ENCODE measurements around the gene CRELD2. TPM values are rescaled to one million over a fixed set of nuclear protein-coding genes. Genes with fewer than 3 reads are reported as not detected.

Gene CRELD2
- polyA plus RNA-seq, 1 donor (not counting 4 experiments of a cell fraction or from before 2014, with no cell fraction given) = 33.5 TPM

GRCh38 chr22:49964136-49965090 lies 46.0 kb downstream of the CRELD2 start:
- no peak overlapping the region for H3K4me3 ChIP-seq (ENCODE audit: control insufficient read depth in 2 of 3, extremely low read depth in 1 of 3, insufficient read depth in 2 of 3, low read depth in 1 of 3, low read length in 3 of 3)
- no peak overlapping the region for H3K9ac ChIP-seq (ENCODE audit: control insufficient read depth, extremely low read depth, insufficient read depth, low read length)
- H3K9me3 ChIP-seq (ENCODE audit: control insufficient read depth, low read depth, low read length) = no peaks in the 10 kb centered on the region
- FAIRE-seq (no peak), DNase-seq (ENCODE audit: low read depth, low spot score) (no peak)
- H3K36me3 ChIP-seq (ENCODE audit: control insufficient read depth in 2 of 2, extremely low read depth in 1 of 2, insufficient read depth in 2 of 2, low read length in 2 of 2) = peaks cover 10 to 16% of the 10 kb centered on the region in 2 experiments
- no peak overlapping the region for H2AFZ ChIP-seq (ENCODE audit: control insufficient read depth, low read length)
- H3K9me1 ChIP-seq (ENCODE audit: control insufficient read depth, extremely low read depth, insufficient read depth, low read length) = no peaks in the 10 kb centered on the region
- no peak overlapping the region for H3K4me2 ChIP-seq (ENCODE audit: control insufficient read depth, extremely low read depth, insufficient read depth, low read depth, low read length)
- TF ChIP-seq, protein P1, sequence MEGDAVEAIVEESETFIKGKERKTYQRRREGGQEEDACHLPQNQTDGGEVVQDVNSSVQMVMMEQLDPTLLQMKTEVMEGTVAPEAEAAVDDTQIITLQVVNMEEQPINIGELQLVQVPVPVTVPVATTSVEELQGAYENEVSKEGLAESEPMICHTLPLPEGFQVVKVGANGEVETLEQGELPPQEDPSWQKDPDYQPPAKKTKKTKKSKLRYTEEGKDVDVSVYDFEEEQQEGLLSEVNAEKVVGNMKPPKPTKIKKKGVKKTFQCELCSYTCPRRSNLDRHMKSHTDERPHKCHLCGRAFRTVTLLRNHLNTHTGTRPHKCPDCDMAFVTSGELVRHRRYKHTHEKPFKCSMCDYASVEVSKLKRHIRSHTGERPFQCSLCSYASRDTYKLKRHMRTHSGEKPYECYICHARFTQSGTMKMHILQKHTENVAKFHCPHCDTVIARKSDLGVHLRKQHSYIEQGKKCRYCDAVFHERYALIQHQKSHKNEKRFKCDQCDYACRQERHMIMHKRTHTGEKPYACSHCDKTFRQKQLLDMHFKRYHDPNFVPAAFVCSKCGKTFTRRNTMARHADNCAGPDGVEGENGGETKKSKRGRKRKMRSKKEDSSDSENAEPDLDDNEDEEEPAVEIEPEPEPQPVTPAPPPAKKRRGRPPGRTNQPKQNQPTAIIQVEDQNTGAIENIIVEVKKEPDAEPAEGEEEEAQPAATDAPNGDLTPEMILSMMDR (optimal IDR thresholded peaks at IDR 0.05 in 1 of 3, IDR thresholded peaks at IDR 0.05 in 1 of 3, conservative IDR thresholded peaks at IDR 0.05 in 1 of 3; ENCODE audit: extremely low read depth in 1 of 3, insufficient read depth in 2 of 3, low read length in 3 of 3) = no peak
- TF ChIP-seq EZH2 (IDR thresholded peaks at IDR 0.05; ENCODE audit: low read length) = no peak
- dilution Hi-C loops (cut with MboI; ENCODE audit: extremely low pct_ligation_motif_present, low sequenced_read_pairs) = no loop called here
- H3K79me2 ChIP-seq (ENCODE audit: control insufficient read depth, insufficient read depth, low read length) = peaks cover 23% of the 10 kb centered on the region
- peaks cover 16% of the 10 kb centered on the region for H3K4me1 ChIP-seq (ENCODE audit: control insufficient read depth, extremely low read depth, insufficient read depth, low read length)
- H3K27me3 ChIP-seq (ENCODE audit: control insufficient read depth, extremely low read depth, insufficient read depth, low read length) = no peaks in the 10 kb centered on the region
- no peak overlapping the region for H3K27ac ChIP-seq (ENCODE audit: control insufficient read depth, insufficient read depth, low read length)
- H4K20me1 ChIP-seq (ENCODE audit: control insufficient read depth, extremely low read depth, insufficient read depth, low read length) = peaks cover 6% of the 10 kb centered on the region

- H4K20me1 ChIP-seq (ENCODE audit: control insufficient read depth, extremely low read depth, insufficient read depth, low read length) = peaks cover 6% of the 10 kb centered on the region
- no peak overlapping the region for H3K9ac ChIP-seq (ENCODE audit: control insufficient read depth, extremely low read depth, insufficient read depth, low read length)
Observed at GRCh38 chr22:49965091-49966040, 46.9 kb downstream of the CRELD2 start.

More at GRCh38 chr22:49965091-49966040, 46.9 kb downstream of the CRELD2 start:
- dilution Hi-C loops (cut with MboI; ENCODE audit: extremely low pct_ligation_motif_present, low sequenced_read_pairs) = no loop called here
- Histone ChIP-seq H3K4me1 (ENCODE audit: control insufficient read depth, extremely low read depth, insufficient read depth, low read length) (peaks cover 13% of the 10 kb centered on the region), H3K27ac (ENCODE audit: control insufficient read depth, insufficient read depth, low read length) (no peak overlapping the region), H2AFZ (ENCODE audit: control insufficient read depth, low read length) (no peak overlapping the region), H3K9me3 (ENCODE audit: control insufficient read depth, low read depth, low read length) (no peaks in the 10 kb centered on the region), H3K27me3 (ENCODE audit: control insufficient read depth, extremely low read depth, insufficient read depth, low read length) (no peaks in the 10 kb centered on the region), H3K9me1 (ENCODE audit: control insufficient read depth, extremely low read depth, insufficient read depth, low read length) (no peaks in the 10 kb centered on the region), H3K79me2 (ENCODE audit: control insufficient read depth, insufficient read depth, low read length) (peaks cover 23% of the 10 kb centered on the region), H3K4me2 (ENCODE audit: control insufficient read depth, extremely low read depth, insufficient read depth, low read depth, low read length) (no peak overlapping the region), H3K36me3 (ENCODE audit: control insufficient read depth in 2 of 2, extremely low read depth in 1 of 2, insufficient read depth in 2 of 2, low read length in 2 of 2) (peaks cover 10 to 16% of the 10 kb centered on the region in 2 experiments), H3K4me3 (ENCODE audit: control insufficient read depth in 2 of 3, extremely low read depth in 1 of 3, insufficient read depth in 2 of 3, low read depth in 1 of 3, low read length in 3 of 3) (no peak overlapping the region)
- DNase-seq (ENCODE audit: low read depth, low spot score) (no peak), FAIRE-seq (no peak)
- TF ChIP-seq EZH2 (IDR thresholded peaks at IDR 0.05; ENCODE audit: low read length) = no peak
- TF ChIP-seq, protein P1 (optimal IDR thresholded peaks at IDR 0.05 in 1 of 3, IDR thresholded peaks at IDR 0.05 in 1 of 3, conservative IDR thresholded peaks at IDR 0.05 in 1 of 3; ENCODE audit: extremely low read depth in 1 of 3, insufficient read depth in 2 of 3, low read length in 3 of 3) = no peak
